GM19023 (cell line): ENCODE results near the gene C19orf38.
"Not testable (repeated sequence)": the region's sequence is repeated elsewhere in the genome, so short reads cannot be mapped to it uniquely, and the experiment has no call there.

ENCODE experiments used
- ATAC-seq: cut with Tn5 transposase; IDR thresholded peaks from one replicate; pipeline ENCODE4 v1.9.1; 2021; ENCODE audit warnings: mild to moderate bottlenecking, moderate library complexity; ENCODE audit not compliant: unreplicated experiment

Gene C19orf38

DNA sequence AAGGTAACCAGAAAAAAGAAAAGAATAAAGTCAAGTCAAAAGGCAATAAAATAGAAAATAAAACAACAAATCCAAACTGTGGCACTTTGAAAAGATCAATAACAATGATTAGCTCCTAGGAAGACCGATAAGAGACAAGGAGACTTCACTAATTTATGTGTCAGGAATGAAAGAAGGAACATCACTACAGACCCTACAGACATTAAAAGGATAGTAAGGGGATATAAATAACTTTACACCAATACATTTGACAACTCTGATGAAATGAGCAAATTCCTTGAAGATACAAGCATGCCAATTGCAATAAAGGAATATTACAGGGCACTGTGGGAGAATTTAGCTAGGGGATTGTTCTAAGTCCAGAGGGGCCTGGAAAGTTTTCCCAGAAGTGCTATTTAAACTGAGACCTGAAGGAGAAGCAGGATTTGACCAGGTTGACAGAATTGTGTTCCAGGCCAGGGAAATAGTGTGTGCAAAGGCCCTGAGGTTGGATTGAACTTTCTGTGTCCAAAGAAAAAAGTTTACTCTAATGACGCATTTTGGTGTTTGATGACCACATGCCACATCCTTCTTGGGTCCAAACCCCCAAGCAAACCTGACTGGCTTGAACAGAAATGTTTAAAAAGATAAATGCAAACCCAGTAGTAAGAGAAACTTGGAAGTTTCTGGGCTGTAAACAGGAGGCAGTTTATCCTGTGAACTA lies 1.6 kb upstream of the C19orf38 start:
- ATAC-seq, result no peak

DNA sequence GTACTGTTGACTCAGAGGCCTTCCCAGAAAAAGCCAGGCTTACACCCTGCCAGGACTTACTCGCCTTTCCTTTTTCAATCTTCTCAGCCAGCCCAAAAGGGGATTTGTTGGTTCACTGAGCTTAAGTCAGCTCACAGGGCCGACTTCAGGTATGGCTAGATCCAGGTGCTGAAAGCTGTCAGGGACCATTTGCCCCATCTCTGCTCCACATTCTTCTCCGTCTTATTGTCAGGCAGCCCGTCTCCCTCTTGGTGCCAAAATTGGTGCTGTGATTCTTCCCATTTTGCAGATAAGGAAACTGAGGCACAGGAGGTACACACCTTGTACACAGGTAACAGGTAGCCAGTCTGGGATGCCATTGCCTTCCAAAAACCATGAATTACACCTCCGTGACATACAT lies 2.4 kb downstream of the C19orf38 start:
- ATAC-seq, result no peak

DNA sequence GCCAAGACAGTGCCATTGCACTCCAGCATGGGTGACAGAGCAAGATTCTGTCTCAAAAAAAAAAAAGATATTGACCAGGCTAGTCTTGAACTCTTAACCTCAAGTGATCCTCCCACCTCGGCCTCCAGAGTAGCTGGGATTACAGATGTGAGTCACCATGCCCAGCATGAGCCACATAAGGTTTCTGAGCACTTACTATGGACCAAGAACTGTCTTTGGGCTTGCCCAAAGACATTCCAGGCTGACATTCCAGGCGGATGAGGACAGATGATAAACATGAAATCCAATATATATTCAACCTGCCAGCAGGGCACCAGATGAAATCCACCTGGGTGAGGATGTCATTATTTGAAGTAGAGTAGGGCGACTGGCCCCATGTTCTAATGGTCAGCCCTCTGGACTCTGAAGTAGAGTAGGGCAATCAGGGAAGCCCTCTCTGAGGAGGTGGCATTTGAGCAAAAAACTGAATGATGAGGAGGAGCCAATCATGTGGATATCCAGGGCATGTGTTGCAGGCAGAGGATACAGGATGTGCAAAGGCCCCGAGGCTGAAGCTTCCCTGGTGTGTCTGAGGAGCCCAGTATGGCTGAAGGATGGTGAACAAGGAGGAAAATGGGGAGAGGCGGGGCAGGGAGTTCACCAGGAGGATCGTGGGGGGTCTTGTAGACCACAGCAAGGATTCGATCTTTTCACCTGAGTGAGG lies 4.0 kb downstream of the C19orf38 start:
- no peak for ATAC-seq

DNA sequence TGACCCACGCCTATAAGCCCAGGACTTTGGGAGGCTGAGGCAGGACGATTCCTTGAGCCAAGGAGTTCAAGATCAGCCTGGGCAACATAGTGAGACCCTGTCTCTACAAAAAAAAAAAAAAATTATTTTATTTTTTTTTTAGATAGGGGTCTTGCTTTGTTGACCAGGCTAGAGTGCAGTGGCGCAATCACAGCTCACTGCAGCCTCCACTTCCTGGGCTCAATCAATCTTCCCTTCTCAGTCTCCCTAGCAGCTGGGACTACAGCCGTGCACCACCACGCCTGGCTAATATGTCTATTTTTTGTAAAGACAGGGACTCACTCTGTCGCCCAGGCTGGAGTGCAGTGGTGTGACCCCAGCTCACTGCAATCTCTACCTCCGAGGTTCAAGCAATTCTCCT lies 4.7 kb downstream of the C19orf38 start:
- ATAC-seq, result no peak

DNA sequence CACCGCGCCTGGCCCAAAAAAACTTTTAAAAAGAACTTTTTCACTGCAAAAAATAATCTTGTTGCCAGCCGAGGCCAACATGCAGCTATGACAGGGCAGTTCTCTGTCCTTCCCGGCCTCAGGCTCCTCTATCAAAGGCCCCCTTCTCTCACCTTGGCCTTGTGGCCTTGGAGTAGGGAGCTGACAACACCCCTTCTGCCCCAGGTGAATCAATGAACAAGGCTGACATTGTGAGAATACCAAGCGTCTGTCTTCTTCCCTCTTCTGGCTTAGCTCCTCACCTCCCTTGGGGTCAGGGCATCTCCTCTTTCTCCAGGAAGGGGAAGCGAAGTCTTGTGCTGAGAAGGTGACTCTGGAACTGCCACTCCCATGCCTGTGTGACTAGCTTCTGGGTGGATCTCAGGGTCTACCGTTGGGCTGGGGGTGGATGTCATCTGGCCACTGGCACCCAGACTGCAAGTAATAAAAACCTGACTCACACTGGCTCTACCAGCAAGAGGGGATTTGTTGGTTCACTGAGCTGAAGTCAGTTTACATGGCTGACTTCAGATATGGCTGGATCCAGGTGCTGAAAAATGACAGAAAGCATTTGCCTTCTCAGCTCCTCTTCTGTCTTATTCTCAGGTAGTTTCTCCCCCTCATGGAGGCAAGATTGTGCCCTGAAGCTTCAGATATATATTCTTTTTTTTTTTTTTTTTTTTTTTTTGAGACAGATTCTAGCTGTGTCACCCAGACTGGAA lies 6.3 kb downstream of the C19orf38 start:
- ATAC-seq, result no peak

DNA sequence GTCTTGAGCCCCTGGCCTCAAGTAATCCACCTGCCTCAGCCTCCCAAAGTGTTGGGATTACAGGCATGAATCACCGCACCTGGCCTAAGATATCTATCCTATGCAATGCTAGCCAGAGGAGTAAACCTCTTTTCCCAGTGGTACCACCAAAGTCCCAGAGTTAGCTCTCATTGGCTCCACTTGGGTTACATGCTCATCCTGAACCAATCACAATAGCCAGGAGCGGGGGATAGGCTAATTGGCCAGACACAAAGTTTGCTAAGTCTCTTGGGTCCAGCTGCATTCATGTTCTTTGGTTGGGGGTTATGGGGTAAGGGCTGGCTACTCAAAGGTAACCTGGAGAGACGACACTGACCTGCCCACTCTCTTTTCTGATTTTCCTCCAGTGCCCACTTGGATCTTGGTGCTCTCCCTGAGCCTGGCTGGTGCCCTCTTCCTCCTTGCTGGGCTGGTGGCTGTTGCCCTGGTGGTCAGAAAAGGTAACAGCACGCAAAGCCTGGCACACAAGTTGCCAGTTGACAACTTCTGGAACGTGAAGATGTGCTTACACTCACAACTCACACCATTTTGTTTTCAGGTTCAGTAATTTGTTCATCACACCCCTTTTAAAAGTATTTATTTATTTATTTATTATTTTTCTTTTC lies 7.8 kb downstream of the C19orf38 start:
- no peak for ATAC-seq

DNA sequence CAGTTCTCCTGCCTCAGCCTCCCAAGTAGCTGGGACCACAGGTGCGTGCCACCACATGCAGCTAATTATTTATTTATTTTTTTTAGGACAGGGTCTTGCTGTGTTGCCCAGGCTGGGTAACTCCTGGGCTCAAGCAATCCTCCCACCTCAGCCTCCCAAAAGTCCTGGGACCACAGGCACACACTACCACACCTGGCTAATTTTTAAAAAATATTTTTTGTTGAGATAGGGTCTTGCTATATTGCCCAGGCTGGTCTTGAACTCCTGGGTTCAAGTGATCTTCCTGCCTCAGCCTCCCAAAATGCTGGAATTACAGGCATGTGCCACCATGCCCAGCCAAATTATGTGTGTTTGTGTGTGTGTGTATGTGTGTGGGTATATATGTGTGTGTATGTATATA lies 8.7 kb downstream of the C19orf38 start:
- ATAC-seq, result not testable (repeated sequence)

DNA sequence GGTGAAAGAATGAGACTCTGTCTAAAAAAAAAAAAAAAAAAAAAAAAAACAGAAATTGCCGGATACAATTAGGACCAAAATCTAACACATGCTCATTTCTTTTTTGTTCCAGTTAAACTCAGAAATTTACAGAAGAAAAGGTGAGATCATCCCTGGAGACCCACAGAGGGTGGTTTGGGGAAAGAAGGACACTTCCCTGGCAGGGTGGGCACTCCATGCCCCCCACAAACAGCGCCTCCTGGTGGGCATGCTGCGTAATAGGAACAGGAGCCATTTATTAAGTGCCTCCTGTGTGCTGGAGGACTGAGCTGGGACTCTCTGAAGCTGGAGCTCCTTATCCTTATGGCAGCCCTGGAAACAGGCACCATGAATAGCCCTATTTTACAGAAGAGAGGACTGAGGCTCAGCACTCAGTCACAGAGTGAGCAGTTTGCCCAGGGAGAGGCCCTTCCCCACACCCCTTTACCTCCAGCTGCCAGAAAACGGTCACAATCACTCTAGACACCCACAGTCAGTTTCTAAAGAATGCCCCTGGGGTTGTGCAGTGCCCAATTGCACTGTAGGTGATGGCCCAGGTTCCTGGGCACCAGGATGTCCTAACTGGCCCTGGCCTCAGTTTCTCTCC lies 10.1 kb downstream of the C19orf38 start:
- ATAC-seq, result no peak

DNA sequence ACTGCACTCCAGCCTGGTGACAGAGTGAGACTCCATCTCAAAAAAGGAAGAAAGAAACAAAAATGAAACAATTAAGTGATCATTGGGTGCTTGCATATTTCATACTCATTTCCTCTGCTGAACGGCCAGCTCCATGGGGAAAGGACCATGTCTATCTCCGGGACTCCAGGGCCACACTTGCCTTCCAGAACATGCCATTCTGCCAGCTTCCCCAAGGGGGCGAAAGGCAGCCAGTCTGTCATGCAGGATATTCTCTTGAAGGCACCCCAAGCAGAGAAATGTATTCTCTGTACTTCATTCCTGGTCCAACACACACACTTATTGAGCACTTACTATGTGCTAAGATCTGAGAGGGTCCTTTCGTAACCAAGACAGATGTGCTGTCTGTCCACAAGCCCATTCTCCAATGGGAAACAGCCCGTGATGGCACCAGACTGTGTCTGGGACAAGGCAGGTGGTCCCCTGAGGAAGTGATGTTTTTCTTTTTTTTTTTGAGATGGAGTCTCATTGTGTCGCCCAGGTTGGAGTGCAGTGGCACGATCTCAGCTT lies 13.0 kb downstream of the C19orf38 start:
- no peak for ATAC-seq

DNA sequence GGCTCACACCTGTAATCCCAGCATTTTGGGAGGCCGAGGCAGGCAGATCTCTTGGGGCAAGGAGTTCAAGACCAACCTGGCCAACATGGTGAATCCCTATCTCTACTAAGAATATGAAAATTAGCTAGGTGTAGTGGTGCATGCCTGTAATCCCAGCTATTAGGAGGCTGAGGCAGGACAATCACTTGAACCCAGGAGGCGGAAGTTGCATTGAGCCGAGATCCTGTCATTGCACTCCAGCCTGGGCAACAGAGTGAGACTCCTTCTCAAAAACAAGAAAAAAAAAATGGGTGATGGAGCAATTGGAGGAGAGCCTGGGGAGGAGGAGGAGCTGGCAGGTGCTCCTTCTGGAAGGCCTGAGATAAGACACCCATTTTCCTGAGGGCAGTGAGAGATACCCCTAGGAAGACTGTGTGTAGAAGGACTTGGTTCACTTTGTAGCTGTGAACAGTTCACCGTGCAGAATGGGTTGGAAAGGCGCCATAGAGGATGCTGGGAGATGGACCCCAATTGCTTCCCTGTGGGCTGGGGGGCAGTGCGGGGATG lies 14.4 kb downstream of the C19orf38 start:
- no peak for ATAC-seq

DNA sequence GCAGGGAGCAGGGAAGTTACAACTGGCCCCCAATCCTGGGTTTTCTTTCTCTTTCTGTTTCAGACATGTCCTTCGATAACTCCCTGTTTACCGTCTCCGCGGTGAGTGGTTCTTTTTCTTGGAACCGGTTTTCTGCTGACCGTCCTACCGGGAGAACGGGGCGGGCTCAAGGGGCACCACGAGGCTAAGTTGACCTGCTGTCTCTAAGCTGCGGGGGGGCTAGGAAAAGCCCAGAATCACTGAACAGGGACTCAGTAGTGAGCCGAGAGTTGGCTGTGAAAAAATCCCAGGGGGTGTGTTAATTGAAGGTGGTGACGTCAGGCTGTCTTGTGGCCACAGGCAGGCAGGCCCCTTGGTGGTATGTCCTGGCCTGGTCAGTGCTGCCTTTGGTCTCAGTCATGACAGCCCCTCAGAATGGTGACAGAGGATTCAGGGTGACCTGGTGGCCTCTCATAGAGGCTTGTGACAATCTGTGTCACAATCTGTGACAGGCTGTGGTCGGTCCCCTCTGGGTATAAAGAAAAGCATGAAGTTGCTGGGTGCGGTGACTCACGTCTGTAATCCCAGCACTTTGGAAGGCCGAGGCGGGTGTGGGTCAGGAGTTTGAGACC lies 15.0 kb downstream of the C19orf38 start:
- no peak for ATAC-seq

DNA sequence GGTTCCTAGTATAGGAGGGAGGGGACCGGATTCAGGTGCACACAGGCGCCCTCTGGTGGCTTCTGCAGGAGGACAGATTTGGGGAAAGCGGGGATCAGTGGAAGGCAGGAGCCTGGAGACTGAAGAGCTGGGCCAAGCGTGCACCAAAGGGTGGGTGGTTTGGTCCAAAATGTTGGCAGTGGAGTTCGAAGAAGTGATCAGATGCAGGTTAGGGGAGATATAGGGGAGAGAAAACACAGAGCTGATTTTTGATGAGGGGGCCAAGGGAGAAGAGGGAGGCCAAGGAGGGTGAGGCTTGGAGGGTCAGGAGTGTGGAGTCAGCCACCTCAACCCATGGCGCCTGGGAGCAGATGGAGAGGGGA lies 16.3 kb downstream of the C19orf38 start:
- ATAC-seq, result no peak

DNA sequence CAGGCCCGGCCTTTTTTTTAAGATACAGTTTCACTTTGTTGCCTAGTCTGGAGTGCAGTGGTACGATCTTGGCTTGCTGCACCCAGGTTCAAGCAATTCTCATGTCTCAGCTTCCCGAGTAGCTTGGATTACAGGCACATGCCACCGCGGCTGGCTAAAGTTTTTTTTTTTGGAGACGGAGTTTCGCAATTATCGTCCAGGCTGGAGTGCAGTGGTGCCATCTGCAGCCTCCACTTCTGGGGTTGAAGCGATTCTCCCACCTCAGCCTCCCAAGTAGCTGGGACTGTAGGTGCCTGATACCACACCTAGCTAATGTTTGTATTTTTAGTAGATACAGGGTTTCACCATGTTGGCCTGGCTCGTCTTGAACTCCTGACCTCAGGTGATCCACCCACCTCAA lies 18.3 kb downstream of the C19orf38 start:
- ATAC-seq, result no peak

DNA sequence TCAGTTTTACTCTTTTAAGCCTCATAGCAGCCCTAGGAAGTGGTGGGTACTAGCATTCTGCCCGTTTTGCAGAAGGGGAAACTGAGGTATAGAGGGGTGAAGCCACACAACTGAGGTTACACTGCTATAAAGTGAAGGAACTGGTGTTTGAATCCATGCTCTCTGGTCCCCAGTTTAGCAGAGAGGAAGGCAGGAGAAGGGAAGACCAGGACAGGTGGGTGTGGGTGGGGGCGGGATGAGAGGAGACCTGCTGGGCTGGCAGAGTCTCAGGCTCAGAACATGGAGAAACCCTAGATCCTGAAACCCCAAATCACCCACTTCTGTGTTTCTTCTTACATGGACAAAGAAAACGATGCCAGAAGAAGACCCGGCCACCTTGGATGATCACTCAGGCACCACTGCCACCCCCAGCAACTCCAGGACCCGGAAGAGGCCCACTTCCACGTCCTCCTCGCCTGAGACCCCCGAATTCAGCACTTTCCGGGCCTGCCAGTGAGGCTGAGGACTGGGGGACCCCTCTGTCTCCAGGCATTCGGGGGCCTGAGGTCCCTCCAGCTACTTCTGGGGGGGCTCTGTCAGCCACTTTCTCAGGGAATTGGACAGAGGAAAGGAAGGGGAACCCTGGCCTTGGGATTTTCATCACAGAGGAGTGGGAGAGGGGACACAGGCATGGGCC lies 20.8 kb downstream of the C19orf38 start:
- ATAC-seq, result no peak

DNA sequence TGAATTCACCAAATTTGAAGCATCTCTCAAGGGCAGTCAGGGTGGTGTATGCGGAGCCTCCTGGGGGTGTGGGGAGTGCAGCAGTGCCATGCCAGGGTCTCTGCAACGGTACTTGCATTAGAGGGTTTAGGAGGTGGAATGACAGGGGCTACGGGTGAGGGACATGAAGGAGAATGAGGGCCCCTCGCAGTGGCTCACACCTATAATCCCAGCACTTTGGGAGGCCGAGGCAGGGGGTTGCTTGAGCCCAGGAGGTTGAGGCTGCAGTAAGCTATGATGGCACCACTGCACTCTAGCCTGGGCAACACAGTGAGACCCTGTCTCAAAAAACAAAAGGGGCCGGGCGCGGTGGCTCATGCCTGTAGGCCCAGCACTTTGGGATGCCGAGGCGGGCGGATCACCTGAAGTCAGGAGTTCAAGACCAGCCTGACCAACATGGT lies 21.7 kb downstream of the C19orf38 start:
- ATAC-seq, result not testable (repeated sequence)

DNA sequence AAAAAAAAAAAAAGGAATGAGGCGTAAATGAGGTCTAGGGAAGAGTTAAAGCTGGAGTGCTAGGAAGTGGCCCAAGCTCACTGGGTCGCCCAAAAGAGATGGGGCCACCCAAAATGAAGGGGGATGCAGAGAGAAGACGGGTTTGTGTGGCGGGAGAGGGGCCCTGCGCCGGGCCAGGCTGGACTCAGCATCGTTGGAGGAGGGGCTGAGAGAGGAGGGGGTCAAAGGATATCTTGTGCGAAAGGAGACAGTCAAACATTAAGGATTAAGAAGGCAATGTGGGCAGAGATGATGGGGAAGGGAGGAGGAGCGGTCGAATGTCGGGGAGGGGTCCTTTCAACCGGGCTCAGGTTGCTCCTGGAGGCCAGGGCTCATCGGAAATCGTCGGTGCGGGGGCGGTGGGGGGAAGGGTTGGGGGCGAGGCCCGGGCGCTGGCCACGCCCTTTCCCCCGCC lies 22.3 kb downstream of the C19orf38 start:
- no peak for ATAC-seq

DNA sequence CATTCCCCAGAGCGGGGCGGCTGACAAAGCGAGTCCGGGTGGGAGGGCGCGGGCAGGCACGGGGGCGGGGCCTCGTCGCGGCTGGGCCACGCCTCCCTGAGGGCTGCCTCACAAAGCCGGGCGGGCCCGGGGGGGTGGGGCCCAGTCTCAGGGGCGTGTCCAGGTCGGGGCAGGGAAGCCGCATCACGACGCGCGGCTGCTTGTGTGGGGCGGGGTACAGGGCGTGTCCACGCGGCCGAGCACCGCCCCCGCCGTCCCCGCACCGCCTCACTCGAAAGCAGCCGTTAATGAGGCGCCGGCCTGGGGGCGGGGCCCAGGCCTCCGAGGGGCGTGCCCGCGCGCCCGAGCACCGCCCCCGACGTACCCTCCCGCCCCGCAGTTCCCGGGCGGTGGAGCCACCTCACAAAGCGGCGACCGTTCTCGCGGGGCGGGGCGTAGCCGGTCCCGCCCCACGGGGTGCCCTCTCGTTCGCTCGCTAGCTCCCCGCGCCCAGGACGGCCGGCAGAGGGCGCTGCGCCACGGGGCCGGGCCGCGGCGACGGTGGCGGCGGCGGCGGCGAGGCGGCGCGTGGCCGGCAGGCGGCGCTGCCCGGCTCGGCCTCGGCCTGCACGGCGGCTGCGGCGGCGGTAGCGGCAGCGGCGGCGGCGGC lies 22.9 kb downstream of the C19orf38 start, which contains the start of gene CARM1:
Gene CARM1 (plus strand): TSS at position 599 of the 649 bp plus-strand sequence. CDS start 150 bp downstream, outside the sequence.
- ATAC-seq, result peak; percentile 76

DNA sequence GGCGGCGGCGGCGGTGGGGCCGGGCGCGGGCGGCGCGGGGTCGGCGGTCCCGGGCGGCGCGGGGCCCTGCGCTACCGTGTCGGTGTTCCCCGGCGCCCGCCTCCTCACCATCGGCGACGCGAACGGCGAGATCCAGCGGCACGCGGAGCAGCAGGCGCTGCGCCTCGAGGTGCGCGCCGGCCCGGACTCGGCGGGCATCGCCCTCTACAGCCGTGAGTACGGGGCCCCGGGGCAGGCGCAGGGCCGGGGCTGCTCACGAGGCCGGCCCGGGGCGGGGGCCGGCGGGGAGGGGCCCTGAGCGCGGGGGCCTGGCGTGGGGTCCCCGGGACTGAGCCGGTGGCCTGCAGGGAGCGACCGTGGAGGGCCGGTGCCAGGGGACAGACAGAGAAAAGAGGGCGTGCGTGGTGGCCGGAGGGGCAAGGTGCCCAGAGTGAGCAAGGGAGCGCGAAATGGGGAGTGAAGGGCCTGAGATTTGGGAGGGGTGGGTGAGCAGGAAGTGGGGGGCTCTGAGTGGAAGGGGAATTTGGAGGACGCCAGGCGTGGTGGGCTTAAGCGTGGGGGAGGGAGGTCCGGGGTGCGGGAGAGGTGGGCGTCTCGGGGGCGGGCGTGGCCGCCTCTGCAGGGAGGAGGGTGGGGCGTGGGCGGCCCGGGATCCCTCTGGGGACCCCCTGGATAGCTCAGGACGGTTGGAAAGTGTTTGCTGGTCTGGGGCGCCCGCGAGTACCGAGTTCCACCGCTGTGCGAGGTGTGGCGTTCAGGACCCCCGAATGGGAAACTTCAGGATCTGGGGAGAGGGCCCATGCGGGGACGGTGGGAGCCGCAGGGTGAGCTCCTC lies 23.7 kb downstream of the C19orf38 start:
- ATAC-seq, result no peak
